IMR-90 (cell line): ENCODE data around the gene CENPVL2. TPM values are rescaled to one million over a fixed set of nuclear protein-coding genes. Genes with fewer than 3 reads are reported as not detected.
"Not testable (repeated sequence)": the region's sequence is repeated elsewhere in the genome, so short reads cannot be mapped to it uniquely, and the experiment has no call there.

Experiments used
- ATAC-seq: fragments of 200-7000 bp; cut with Tn5 transposase; 2 replicates; pipeline ENCODE4 v1.9.1; 2020; ENCODE audit warnings: low read depth, mild to moderate bottlenecking, moderate library complexity
- Bru-seq: library from RNA; stranded (reverse); fragments of 400-500 nt; gene quantifications from one replicate; lab custom pipeline; 2021; lab: Mats Ljungman, UMichigan
- BruChase-seq, 2 experiments: library from RNA; stranded (reverse); fragments of 400-500 nt; gene quantifications; one replicate each; lab custom pipeline; 2021; lab: Mats Ljungman, UMichigan
- BruUV-seq: library from RNA; stranded (reverse); fragments of 400-500 nt; replicated peaks from 2 replicates; lab custom pipeline; 2021; lab: Mats Ljungman, UMichigan
- CTCF ChIA-PET: fragments of 300-600 bp; formaldehyde crosslinking; extraction: SDS; loops from one replicate; lab custom pipeline; 2021; ENCODE audit warnings: antibody characterized with exemption; lab: Yijun Ruan, JAX
- POLR2A ChIA-PET: fragments of 300-600 bp; sonication (Branson Sonifier 250); formaldehyde crosslinking; loops from one replicate; lab custom pipeline; 2022; ENCODE audit warnings: antibody characterized with exemption; ENCODE audit not compliant: unreplicated experiment; lab: Charles Lee
- DNase-seq: peaks from one replicate; pipeline ENCODE4 v3.0.0; 2013
- H2AFZ ChIP-seq: replicated peaks from 2 replicates; pipeline ENCODE3; 2013; ENCODE audit warnings: low read length, mild to moderate bottlenecking; ENCODE audit not compliant: poor library complexity
- H2AK5ac ChIP-seq: 2 replicates; pipeline ENCODE4 v1.6.1; 2013; ENCODE audit warnings: low read depth, low read length, inconsistent platforms
- H2AK9ac ChIP-seq: replicated peaks from 2 replicates; pipeline ENCODE3; 2013; ENCODE audit warnings: mild to moderate bottlenecking, low read depth, low read length, moderate library complexity; ENCODE audit not compliant: poor library complexity
- H2BK120ac ChIP-seq: 2 replicates; pipeline ENCODE4 v1.6.1; 2013; ENCODE audit warnings: low read depth, low read length, inconsistent platforms
- H2BK15ac ChIP-seq: 3 replicates; pipeline ENCODE4 v1.6.1; 2013; ENCODE audit warnings: low read depth, low read length, inconsistent platforms
- H2BK20ac ChIP-seq: 2 replicates; pipeline ENCODE4 v1.6.1; 2013; ENCODE audit warnings: low read depth, mild to moderate bottlenecking, inconsistent platforms, low read length, moderate library complexity
- H2BK5ac ChIP-seq: 2 replicates; pipeline ENCODE4 v1.6.1; 2013; ENCODE audit warnings: mild to moderate bottlenecking, low read depth, low read length, inconsistent platforms; ENCODE audit not compliant: poor library complexity, severe bottlenecking
- H3K14ac ChIP-seq: replicated peaks from 2 replicates; pipeline ENCODE4 v1.6.1; 2013; ENCODE audit warnings: low read depth, low read length, inconsistent platforms
- H3K18ac ChIP-seq: 2 replicates; pipeline ENCODE4 v1.6.1; 2013; ENCODE audit warnings: low read depth, low read length, control low read depth
- H3K23ac ChIP-seq: 2 replicates; pipeline ENCODE4 v1.6.1; 2013; ENCODE audit warnings: low read depth, low read length, inconsistent platforms
- H3K27ac ChIP-seq: 2 replicates; pipeline ENCODE4 v1.5.1; 2013; ENCODE audit warnings: mild to moderate bottlenecking, control low read depth, low read length; ENCODE audit not compliant: insufficient read depth
- H3K27me3 ChIP-seq: 2 replicates; pipeline ENCODE4 v1.6.1; 2013; ENCODE audit warnings: low read length; ENCODE audit not compliant: control insufficient read depth, insufficient read depth
- H3K36me3 ChIP-seq: 2 replicates; pipeline ENCODE4 v1.6.1; 2013; ENCODE audit warnings: low read length, mixed read lengths; ENCODE audit not compliant: control insufficient read depth, insufficient read depth
- H3K4ac ChIP-seq: 2 replicates; pipeline ENCODE4 v1.6.1; 2013; ENCODE audit warnings: low read depth, low read length, inconsistent platforms
- H3K4me1 ChIP-seq: 2 replicates; pipeline ENCODE4 v1.6.1; 2013; ENCODE audit warnings: low read length, mixed read lengths; ENCODE audit not compliant: control insufficient read depth, insufficient read depth
- H3K4me2 ChIP-seq: 2 replicates; pipeline ENCODE4 v1.6.1; 2013; ENCODE audit warnings: low read depth, mild to moderate bottlenecking, control low read depth, low read length, moderate library complexity
- H3K4me3 ChIP-seq: 2 replicates; pipeline ENCODE4 v1.5.1; 2013; ENCODE audit warnings: low read depth, mild to moderate bottlenecking, control low read depth, low read length, moderate library complexity; ENCODE audit not compliant: insufficient read depth
- H3K56ac ChIP-seq: 2 replicates; pipeline ENCODE4 v1.6.1; 2013; ENCODE audit warnings: low read length, inconsistent platforms; ENCODE audit not compliant: insufficient read depth; ENCODE audit errors: extremely low read depth
- H3K79me1 ChIP-seq, 2 experiments: 2 replicates each; pipeline ENCODE4 v1.6.1; 2013; ENCODE audit warnings: low read length in 2 of 2, inconsistent platforms in 1 of 2, low read depth in 1 of 2
- H3K9ac ChIP-seq: 2 replicates; pipeline ENCODE4 v1.6.1; 2013; ENCODE audit warnings: low read depth, low read length, control low read depth
- H3K9me1 ChIP-seq: 2 replicates; pipeline ENCODE4 v1.6.1; 2013; ENCODE audit warnings: low read length, inconsistent platforms; ENCODE audit not compliant: insufficient read depth
- H3K9me3 ChIP-seq: 2 replicates; pipeline ENCODE4 v1.6.1; 2013; ENCODE audit warnings: low read length; ENCODE audit not compliant: control insufficient read depth, insufficient read depth
- H4K20me1 ChIP-seq: 2 replicates; pipeline ENCODE4 v1.6.1; 2013; ENCODE audit warnings: low read length, inconsistent platforms; ENCODE audit not compliant: insufficient read depth
- H4K5ac ChIP-seq: 2 replicates; pipeline ENCODE4 v1.6.1; 2013; ENCODE audit warnings: mild to moderate bottlenecking, low read depth, low read length, control low read depth
- H4K8ac ChIP-seq, 2 experiments: 2 replicates each; pipeline ENCODE4 v1.6.1; 2013; ENCODE audit warnings: low read depth in 2 of 2, low read length in 2 of 2, control low read depth in 1 of 2, inconsistent platforms in 1 of 2
- H4K91ac ChIP-seq: 2 replicates; pipeline ENCODE4 v1.6.1; 2013; ENCODE audit warnings: low read depth, low read length, inconsistent platforms; ENCODE audit not compliant: insufficient read depth
- WGBS, 2 experiments: methylation state at CpG; one replicate each; pipeline versions ENCODE4 v1.1.5 to v1.1.7; 2013; ENCODE audit warnings: missing lambda C conversion rate in 2 of 2; ENCODE audit not compliant: insufficient read length in 1 of 2; ENCODE audit errors: extremely low coverage in 2 of 2; 5-methylcytosine and 5-hydroxymethylcytosine counted together
- dilution Hi-C: fragments of 300-500 bp; cut with HindIII; formaldehyde crosslinking; loops from one replicate; pipeline ENCODE4 v1.14.3; 2018; ENCODE audit warnings: low sequenced_read_pairs; ENCODE audit not compliant: unreplicated experiment
- in situ Hi-C: fragments of 300-500 bp; cut with MboI; formaldehyde crosslinking; loops from 3 replicates; pipeline ENCODE4 v1.14.3; 2019; ENCODE audit warnings: low sequenced_read_pairs, inconsistent platforms, mixed read lengths
- intact Hi-C: fragments of 100-400 bp; cut with micrococcal nuclease; formaldehyde crosslinking; loops from 2 replicates; pipeline ENCODE4 v1.10.0; 2022
- long read RNA-seq: library from polyadenylated mRNA; unstranded; transcript quantifications from one replicate; pipeline ENCODE4 v2.0.0, GENCODE V29; 2021; ENCODE audit not compliant: unreplicated experiment
- polyA plus RNA-seq, 3 experiments: library from polyadenylated mRNA; depleted of rRNA; stranded (reverse); fragments of >200 nt; gene quantifications; 2 replicates each; pipeline ENCODE4 v1.2.3, GENCODE V29; 2012; ENCODE audit warnings: low replicate concordance in 1 of 3
- total RNA-seq: library from RNA; depleted of rRNA; stranded (reverse); fragments of >200 nt; gene quantifications from 2 replicates; pipeline ENCODE4 v1.2.3, GENCODE V29; 2012; rRNA removed

CENPVL2 gene
- not detected in 2 replicates for total RNA-seq
- polyA plus RNA-seq (2012; rRNA removed): not detected in 2 replicates
- polyA plus RNA-seq (2012; cell fraction: cytosol; rRNA removed): not detected in 2 replicates
- not detected in 2 replicates for polyA plus RNA-seq (2012; cell fraction: nucleus; rRNA removed; ENCODE audit: low replicate concordance)
- Bru-seq, nascent RNA: not detected
- not detected for BruChase-seq, experiment 1, labeled RNA remaining after a 6-hour chase
- not detected for BruChase-seq, experiment 2, labeled RNA remaining after a 2-hour chase
- long read RNA-seq: 0 reads

GRCh38 chrX:51682720-51683062 lies at the start of gene CENPVL2:
Gene CENPVL2 (minus strand): TSS chrX:51682831. CDS start chrX:51682831, 0 bp downstream.
- H4K8ac ChIP-seq, H2BK5ac ChIP-seq, H3K9me1 ChIP-seq, H3K27ac ChIP-seq, H3K27me3 ChIP-seq, H3K18ac ChIP-seq, dilution Hi-C loops, H3K4me2 ChIP-seq, H2AK9ac ChIP-seq, H3K4ac ChIP-seq, H2AK5ac ChIP-seq, H3K56ac ChIP-seq, DNase-seq, CTCF ChIA-PET, H3K23ac ChIP-seq, H2BK120ac ChIP-seq, H2BK15ac ChIP-seq, H4K91ac ChIP-seq, H3K4me1 ChIP-seq, ATAC-seq, H3K36me3 ChIP-seq, BruUV-seq, H2BK20ac ChIP-seq, H4K5ac ChIP-seq, H3K4me3 ChIP-seq, POLR2A ChIA-PET, H3K79me1 ChIP-seq, intact Hi-C loops, in situ Hi-C loops, H3K9ac ChIP-seq, H4K20me1 ChIP-seq, H3K14ac ChIP-seq, H3K9me3 ChIP-seq, H2AFZ ChIP-seq: not testable (repeated sequence)
- WGBS, 2 experiments: no CpG with 5 or more reads among the region's 30 CpGs
